ENCODE measurements around the gene CES4A. TPM values are rescaled to one million over a fixed set of nuclear protein-coding genes. Genes with fewer than 3 reads are reported as not detected.

The CES4A gene
- total RNA-seq, 1 experiment from 2014 or later = 0.61 TPM

GRCh38 chr16:67023689-67024088, 35.3 kb downstream of the CES4A start (continued):
- TF ChIP-seq, protein P1, sequence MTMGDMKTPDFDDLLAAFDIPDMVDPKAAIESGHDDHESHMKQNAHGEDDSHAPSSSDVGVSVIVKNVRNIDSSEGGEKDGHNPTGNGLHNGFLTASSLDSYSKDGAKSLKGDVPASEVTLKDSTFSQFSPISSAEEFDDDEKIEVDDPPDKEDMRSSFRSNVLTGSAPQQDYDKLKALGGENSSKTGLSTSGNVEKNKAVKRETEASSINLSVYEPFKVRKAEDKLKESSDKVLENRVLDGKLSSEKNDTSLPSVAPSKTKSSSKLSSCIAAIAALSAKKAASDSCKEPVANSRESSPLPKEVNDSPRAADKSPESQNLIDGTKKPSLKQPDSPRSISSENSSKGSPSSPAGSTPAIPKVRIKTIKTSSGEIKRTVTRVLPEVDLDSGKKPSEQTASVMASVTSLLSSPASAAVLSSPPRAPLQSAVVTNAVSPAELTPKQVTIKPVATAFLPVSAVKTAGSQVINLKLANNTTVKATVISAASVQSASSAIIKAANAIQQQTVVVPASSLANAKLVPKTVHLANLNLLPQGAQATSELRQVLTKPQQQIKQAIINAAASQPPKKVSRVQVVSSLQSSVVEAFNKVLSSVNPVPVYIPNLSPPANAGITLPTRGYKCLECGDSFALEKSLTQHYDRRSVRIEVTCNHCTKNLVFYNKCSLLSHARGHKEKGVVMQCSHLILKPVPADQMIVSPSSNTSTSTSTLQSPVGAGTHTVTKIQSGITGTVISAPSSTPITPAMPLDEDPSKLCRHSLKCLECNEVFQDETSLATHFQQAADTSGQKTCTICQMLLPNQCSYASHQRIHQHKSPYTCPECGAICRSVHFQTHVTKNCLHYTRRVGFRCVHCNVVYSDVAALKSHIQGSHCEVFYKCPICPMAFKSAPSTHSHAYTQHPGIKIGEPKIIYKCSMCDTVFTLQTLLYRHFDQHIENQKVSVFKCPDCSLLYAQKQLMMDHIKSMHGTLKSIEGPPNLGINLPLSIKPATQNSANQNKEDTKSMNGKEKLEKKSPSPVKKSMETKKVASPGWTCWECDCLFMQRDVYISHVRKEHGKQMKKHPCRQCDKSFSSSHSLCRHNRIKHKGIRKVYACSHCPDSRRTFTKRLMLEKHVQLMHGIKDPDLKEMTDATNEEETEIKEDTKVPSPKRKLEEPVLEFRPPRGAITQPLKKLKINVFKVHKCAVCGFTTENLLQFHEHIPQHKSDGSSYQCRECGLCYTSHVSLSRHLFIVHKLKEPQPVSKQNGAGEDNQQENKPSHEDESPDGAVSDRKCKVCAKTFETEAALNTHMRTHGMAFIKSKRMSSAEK (CRISPR knock-in tag; IDR thresholded peaks at IDR 0.05; ENCODE audit: borderline replicate concordance) = no peak
- TF ChIP-seq, protein P2, sequence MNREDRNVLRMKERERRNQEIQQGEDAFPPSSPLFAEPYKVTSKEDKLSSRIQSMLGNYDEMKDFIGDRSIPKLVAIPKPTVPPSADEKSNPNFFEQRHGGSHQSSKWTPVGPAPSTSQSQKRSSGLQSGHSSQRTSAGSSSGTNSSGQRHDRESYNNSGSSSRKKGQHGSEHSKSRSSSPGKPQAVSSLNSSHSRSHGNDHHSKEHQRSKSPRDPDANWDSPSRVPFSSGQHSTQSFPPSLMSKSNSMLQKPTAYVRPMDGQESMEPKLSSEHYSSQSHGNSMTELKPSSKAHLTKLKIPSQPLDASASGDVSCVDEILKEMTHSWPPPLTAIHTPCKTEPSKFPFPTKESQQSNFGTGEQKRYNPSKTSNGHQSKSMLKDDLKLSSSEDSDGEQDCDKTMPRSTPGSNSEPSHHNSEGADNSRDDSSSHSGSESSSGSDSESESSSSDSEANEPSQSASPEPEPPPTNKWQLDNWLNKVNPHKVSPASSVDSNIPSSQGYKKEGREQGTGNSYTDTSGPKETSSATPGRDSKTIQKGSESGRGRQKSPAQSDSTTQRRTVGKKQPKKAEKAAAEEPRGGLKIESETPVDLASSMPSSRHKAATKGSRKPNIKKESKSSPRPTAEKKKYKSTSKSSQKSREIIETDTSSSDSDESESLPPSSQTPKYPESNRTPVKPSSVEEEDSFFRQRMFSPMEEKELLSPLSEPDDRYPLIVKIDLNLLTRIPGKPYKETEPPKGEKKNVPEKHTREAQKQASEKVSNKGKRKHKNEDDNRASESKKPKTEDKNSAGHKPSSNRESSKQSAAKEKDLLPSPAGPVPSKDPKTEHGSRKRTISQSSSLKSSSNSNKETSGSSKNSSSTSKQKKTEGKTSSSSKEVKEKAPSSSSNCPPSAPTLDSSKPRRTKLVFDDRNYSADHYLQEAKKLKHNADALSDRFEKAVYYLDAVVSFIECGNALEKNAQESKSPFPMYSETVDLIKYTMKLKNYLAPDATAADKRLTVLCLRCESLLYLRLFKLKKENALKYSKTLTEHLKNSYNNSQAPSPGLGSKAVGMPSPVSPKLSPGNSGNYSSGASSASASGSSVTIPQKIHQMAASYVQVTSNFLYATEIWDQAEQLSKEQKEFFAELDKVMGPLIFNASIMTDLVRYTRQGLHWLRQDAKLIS (CRISPR knock-in tag; IDR thresholded peaks at IDR 0.05; ENCODE audit: borderline replicate concordance) = no peak
- TF ChIP-seq ZNF219 (CRISPR knock-in tag; IDR thresholded peaks at IDR 0.05; ENCODE audit: borderline replicate concordance) (no peak), NR3C1 (CRISPR knock-in tag; conservative IDR thresholded peaks at IDR 0.05; ENCODE audit: low read depth) (no peak), RELA (CRISPR knock-in tag; IDR thresholded peaks at IDR 0.05; ENCODE audit: borderline replicate concordance) (no peak), E2F1 (CRISPR knock-in tag; IDR thresholded peaks at IDR 0.05) (no peak)

- Mint-ChIP-seq H3K36me3 (no peaks in the 10 kb centered on the region), H3K4me1 (peaks cover 7% of the 10 kb centered on the region; the same call in 1 of the 2 replicates), H3K27ac (no peak overlapping the region), H3K9me3 (no peaks in the 10 kb centered on the region), H3K4me3 (no peak overlapping the region), H3K27me3 (ENCODE audit: low read depth) (peaks cover 10% of the 10 kb centered on the region)
- ATAC-seq (no peak), DNase-seq (ENCODE audit: low spot score) (no peak)
- ChIA-PET POLR2A (no interaction called here), CTCF (interaction anchor here (0.8 to 5.9 kb wide), 3 partner anchors 79 to 144 kb away, joined by 3 to 26 read pairs (median 3); no protein-coding TSS in a partner anchor)
- no peak for TF ChIP-seq ZNF425 (CRISPR knock-in tag; conservative IDR thresholded peaks at IDR 0.05)
- no peak for TF ChIP-seq FOXP1 (CRISPR knock-in tag; IDR thresholded peaks at IDR 0.05; ENCODE audit: borderline replicate concordance)
- no peak for TF ChIP-seq HMGXB4 (CRISPR knock-in tag; IDR thresholded peaks at IDR 0.05)
- TF ChIP-seq, protein P3, sequence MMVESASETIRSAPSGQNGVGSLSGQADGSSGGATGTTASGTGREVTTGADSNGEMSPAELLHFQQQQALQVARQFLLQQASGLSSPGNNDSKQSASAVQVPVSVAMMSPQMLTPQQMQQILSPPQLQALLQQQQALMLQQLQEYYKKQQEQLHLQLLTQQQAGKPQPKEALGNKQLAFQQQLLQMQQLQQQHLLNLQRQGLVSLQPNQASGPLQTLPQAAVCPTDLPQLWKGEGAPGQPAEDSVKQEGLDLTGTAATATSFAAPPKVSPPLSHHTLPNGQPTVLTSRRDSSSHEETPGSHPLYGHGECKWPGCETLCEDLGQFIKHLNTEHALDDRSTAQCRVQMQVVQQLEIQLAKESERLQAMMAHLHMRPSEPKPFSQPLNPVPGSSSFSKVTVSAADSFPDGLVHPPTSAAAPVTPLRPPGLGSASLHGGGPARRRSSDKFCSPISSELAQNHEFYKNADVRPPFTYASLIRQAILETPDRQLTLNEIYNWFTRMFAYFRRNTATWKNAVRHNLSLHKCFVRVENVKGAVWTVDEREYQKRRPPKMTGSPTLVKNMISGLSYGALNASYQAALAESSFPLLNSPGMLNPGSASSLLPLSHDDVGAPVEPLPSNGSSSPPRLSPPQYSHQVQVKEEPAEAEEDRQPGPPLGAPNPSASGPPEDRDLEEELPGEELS (CRISPR knock-in tag; IDR thresholded peaks at IDR 0.05) = no peak
- no peak for TF ChIP-seq AR (CRISPR knock-in tag; IDR thresholded peaks at IDR 0.05)
- no peak for TF ChIP-seq ZBTB43 (CRISPR knock-in tag; IDR thresholded peaks at IDR 0.05)
These were observed 36.2 kb downstream of the CES4A start for GRCh38 chr16:67024384-67025209.

Measured in WTC11 (cell line).